GM10248 (cell line): Measurements from ENCODE around the gene DSG2.

Source experiments
- CTCF ChIA-PET: fragments of 300-600 bp; sonication (Branson Sonifier 250); formaldehyde crosslinking; extraction: SDS; loops from one replicate; lab custom pipeline; 2021; ENCODE audit warnings: antibody characterized with exemption; lab: Yijun Ruan, JAX
- POLR2A ChIA-PET: fragments of 350-650 bp; sonication (Branson Sonifier 250); formaldehyde crosslinking; extraction: SDS; loops from one replicate; lab custom pipeline; 2020; ENCODE audit warnings: antibody characterized with exemption; lab: Yijun Ruan, JAX
- DNase-seq: peaks from one replicate; pipeline ENCODE4 v3.0.0; 2012; ENCODE audit errors: extremely low spot score
- CTCF ChIP-seq: IDR thresholded peaks from 2 replicates; pipeline ENCODE4 v1.5.1; 2012; ENCODE audit warnings: mild to moderate bottlenecking, low read depth; ENCODE audit errors: extremely low read depth, missing control alignments, control extremely low read depth

The DSG2 gene

DNA sequence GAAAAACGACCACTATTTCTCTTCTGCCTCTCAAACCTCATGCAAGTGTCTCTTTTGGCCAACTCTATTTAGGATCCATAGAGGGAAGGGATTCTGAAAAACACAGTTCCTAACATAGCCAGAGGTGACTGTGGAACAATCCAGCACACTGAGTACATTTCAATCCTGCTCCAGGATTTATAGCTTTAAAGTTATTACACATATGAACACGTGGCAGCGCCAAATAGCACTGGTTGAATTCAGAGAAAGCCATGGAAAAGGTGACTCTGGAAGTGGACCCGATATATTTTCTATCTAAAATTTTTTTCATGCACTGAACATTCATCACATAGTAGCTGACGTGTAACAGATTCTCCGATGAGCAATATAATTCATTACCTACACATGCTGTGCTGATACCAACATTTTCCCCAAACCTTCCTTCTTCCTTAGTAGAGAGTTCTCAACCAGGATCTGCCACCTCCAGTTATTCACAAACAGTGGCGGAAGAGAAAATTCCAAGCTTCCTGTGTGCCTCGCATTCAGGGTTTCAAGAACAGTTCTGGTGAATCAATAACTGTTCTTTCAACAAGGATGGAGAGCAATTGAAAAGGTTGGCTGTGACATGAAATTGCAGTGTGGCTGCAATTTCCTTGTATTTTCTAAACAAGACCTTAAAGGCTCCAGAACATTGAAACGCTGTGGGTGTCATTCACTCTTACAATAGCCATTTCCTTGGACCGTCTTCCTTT, 68.0 kb downstream of the DSG2 start:
- CTCF ChIA-PET = interaction anchor here (1.0 to 4.8 kb wide), 4 partner anchors 10 to 157 kb away, joined by 3 to 16 read pairs (median 8); no protein-coding TSS in a partner anchor
- TF ChIP-seq CTCF = no peak
- POLR2A ChIA-PET = no interaction called here
- DNase-seq = no peak

- DNase-seq = no peak
- ChIA-PET CTCF (interaction anchor here (0.7 to 4.8 kb wide), 7 partner anchors 10 to 156 kb away, joined by 3 to 16 read pairs (median 4); no protein-coding TSS in a partner anchor), POLR2A (no interaction called here)
- no peak for TF ChIP-seq CTCF
These were observed 68.8 kb downstream of the DSG2 start for GRCh38 chr18:31566576-31567306.

- ChIA-PET CTCF (interaction anchor here (0.9 to 1.2 kb wide), 2 partner anchors 9 to 108 kb away, joined by 3 to 4 read pairs; no protein-coding TSS in a partner anchor), POLR2A (no interaction called here)
- DNase-seq = no peak
- TF ChIP-seq CTCF = no peak
These were observed 74.4 kb downstream of the DSG2 start for GRCh38 chr18:31572368-31572767.

GRCh38 chr18:31573051-31573450, 75.1 kb downstream of the DSG2 start:
- POLR2A ChIA-PET = no interaction called here
- CTCF ChIA-PET = interaction anchor here (0.9 to 1.3 kb wide), 3 partner anchors 10 to 108 kb away, joined by 3 to 5 read pairs (median 4); no protein-coding TSS in a partner anchor
- TF ChIP-seq CTCF = no peak
- no peak for DNase-seq

DNA sequence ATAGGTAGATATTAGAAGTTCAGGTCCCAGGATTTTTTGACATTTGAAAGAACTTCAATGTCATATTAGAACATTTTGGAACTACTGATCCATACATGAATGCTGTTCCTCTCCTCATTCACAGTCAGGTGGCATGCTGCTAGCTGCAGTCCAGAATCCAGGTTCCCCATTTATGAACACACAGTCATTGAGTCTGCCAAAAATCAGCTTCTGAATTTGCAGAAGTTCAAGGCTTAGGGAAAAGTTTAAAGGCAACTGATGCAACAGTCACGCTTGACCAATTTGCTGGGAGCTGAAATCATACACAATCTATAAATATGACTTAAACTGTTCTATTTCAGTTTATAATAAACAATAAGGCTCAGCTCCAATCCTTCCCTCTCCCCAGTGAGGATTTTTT, 76.4 kb downstream of the DSG2 start:
- TF ChIP-seq CTCF = no peak

DNA sequence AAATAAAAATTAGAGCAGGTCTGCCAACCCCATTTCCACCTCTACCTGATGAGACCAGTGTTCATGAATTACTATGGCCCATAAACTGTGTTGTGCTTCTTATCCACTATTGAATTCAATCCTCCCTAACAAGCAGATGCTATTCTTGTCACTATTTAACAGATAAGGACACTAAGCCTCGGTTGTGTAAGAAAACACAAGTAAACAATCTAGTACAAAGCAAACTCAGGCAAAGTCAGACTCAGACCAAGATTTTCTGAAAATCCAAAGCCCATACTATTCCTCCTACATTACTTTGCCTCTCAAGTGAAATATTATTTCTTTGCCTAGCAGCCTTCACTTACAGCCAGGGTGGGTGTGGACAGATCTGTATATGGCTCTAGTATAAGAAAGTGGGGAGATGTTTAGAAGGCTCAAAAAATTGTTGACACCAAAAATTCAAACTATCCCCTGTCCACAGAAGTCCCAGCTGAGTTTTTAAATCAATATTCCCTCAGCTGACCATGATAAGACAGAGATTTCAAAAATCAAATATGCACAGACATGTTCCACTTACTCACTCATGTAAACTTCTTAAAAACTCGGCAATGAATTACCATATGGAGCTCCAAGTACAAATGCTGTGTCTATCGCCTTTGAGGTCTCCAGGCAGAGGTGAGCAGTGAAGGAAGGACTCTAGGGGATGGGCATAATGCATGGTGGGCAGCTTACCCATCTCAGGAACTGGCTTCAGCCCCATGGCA, 77.7 kb downstream of the DSG2 start:
- ChIA-PET POLR2A (no interaction called here), CTCF (interaction anchor here (1.1 to 2.2 kb wide), 6 partner anchors 8 to 35 kb away, joined by 3 to 16 read pairs (median 6); no protein-coding TSS in a partner anchor)
- DNase-seq = no peak
- no peak for TF ChIP-seq CTCF

More for the DNA sequence above, 76.4 kb downstream of the DSG2 start:
- DNase-seq = no peak
- ChIA-PET POLR2A (no interaction called here), CTCF (interaction anchor here (1.3 kb wide), 1 partner anchor 11 kb away, joined by 5 read pairs; no protein-coding TSS in a partner anchor)
